Heart left ventricle (tissue), 13 donors: ENCODE data around the gene GIPC1.
"Not testable (repeated sequence)": the region's sequence is repeated elsewhere in the genome, so short reads cannot be mapped to it uniquely, and the experiment has no call there.

Experiments used
- POLR2A ChIP-seq, 2 donors: fragments of 450-650 bp; IDR thresholded peaks; one replicate each; pipeline ENCODE4 v1.6.1; 2017; ENCODE audit warnings: antibody characterized with exemption in 2 of 2, mild to moderate bottlenecking in 2 of 2, moderate library complexity in 2 of 2
- TF ChIP-seq, protein P1 (sequence below), 12 donors: fragments of 200-600 bp; sonication (generic) in 4 of 12; IDR thresholded peaks; one replicate each; pipeline versions ENCODE4 v1.5.0 to v1.8.0; 2018 to 2022; ENCODE audit warnings: antibody characterized with exemption in 12 of 12, mild to moderate bottlenecking in 5 of 12
- donor health status: ischemic (EF 13 %, LVEDD 7.1; RV severe dilation, severe dysfunction).
- donor health status: DM: no; HTN: yes; CAD: no.
- donor health status: DM: no; HTN: no; CAD: no.
- donor health status: ischemic (EF 25% LVEDD 6.9; RV normal size, moderate dysfunction).
- donor health status: ischemic (EF 25% LVEDD 5.7; RV mildly dilated, moderate dysfunction).
- donor health status: ischemic (EF 35%, LVEDD 5.7; RV mildly dilated, moderate dysfunction).
- donor health status: nonischemic (EF 11% LVEDD 7.7; RV severe dilation, severe dysfunction).
- donor health status: DM: yes; HTN: yes; CAD: no.
- donor health status: PGD.
- donor health status: ischemic (EF 29% LVEDD 5.4; RV normal size, mild dysfunction).
- donor health status: nonischemic (EF 23%, LVEDD 6.1; RV moderate dilation, normal function).

DNA sequence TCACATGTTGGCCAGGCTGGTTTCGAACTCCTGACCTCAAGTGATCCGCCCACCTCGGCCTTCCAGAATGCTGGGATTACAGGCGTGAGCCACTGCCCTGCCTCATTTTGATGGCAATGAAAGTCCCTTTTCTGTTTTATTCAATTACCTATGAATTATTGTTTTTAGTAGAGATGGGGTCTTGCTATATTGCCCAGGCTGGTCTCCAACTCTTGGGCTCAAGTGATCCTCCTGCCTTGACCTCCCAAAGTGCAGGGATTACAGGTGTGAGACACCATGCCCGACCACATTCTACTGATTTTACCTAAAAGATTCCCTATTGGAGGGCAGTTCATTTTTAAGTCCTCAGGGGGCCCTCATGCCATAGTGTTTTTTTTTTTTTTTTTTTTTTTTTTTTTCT is 46.1 kb upstream of the GIPC1 start:
- TF ChIP-seq, protein P1, sequence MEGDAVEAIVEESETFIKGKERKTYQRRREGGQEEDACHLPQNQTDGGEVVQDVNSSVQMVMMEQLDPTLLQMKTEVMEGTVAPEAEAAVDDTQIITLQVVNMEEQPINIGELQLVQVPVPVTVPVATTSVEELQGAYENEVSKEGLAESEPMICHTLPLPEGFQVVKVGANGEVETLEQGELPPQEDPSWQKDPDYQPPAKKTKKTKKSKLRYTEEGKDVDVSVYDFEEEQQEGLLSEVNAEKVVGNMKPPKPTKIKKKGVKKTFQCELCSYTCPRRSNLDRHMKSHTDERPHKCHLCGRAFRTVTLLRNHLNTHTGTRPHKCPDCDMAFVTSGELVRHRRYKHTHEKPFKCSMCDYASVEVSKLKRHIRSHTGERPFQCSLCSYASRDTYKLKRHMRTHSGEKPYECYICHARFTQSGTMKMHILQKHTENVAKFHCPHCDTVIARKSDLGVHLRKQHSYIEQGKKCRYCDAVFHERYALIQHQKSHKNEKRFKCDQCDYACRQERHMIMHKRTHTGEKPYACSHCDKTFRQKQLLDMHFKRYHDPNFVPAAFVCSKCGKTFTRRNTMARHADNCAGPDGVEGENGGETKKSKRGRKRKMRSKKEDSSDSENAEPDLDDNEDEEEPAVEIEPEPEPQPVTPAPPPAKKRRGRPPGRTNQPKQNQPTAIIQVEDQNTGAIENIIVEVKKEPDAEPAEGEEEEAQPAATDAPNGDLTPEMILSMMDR (IDR thresholded peaks at IDR 0.05) = not testable (repeated sequence)
- TF ChIP-seq POLR2A (IDR thresholded peaks at IDR 0.05) = not testable (repeated sequence)
